Stomach (tissue), 4 donors: ENCODE data around the gene SRC.

ENCODE experiments used
- EP300 ChIP-seq: sonication (generic); formaldehyde crosslinking; IDR thresholded peaks from one replicate; pipeline ENCODE4 v1.6.1; 2017; ENCODE audit warnings: antibody characterized with exemption
- POLR2A ChIP-seq, 4 donors: fragments of 450-650 bp; IDR thresholded peaks; one replicate each; pipeline ENCODE4 v1.6.1; 2016; ENCODE audit warnings: antibody characterized with exemption in 4 of 4, control low read depth in 2 of 4, mild to moderate bottlenecking in 1 of 4, moderate library complexity in 1 of 4
- POLR2AphosphoS5 ChIP-seq, 3 donors: sonication (generic); formaldehyde crosslinking; IDR thresholded peaks; one replicate each; pipeline ENCODE4 v1.6.1; 2016; ENCODE audit warnings: antibody characterized with exemption in 3 of 3
- TF ChIP-seq, protein P1 (sequence below), 7 experiments: fragments of 450-650 bp in 4 of 7; fragments of 200-600 bp in 3 of 7; sonication (generic) in 3 of 7; IDR thresholded peaks; one replicate each; pipeline ENCODE4 v1.5.1; 2016 to 2019; ENCODE audit warnings: antibody characterized with exemption in 7 of 7, control low read depth in 2 of 7, mild to moderate bottlenecking in 1 of 7

DNA sequence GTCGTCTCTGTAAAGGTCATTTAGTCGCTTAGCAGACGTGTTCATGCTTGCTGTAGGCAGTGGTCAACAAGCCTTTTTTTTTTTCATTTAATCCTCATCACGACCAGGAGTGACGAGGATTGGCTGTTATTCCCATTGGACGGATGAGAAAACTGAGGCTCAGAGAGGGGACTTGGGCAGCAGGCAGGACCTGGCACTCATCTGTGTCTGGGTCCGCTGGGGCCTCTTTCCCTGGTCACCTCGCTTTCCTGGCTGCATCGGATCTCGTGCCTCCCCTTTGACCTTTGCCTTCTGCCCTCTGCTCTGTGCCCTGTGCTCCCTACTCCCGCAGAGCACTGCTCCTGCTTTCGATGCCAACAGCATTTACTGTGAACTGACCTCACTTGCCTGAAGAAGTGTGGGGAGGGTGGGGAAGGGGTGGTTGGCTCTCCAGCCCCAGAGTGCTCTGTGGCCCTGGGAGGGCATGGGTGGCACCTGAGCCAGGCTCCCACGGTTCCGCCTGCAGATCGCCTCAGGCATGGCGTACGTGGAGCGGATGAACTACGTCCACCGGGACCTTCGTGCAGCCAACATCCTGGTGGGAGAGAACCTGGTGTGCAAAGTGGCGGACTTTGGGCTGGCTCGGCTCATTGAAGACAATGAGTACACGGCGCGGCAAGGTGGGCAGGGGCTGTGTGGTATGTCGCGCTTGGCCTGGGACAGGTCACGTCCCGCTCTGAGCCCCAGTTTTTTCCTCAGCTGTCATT, 56.2 kb downstream of the SRC start:
- TF ChIP-seq POLR2A (IDR thresholded peaks at IDR 0.05) (no peak), EP300 (no peak), POLR2AphosphoS5 (IDR thresholded peaks at IDR 0.05) (no peak)
- TF ChIP-seq, protein P1, sequence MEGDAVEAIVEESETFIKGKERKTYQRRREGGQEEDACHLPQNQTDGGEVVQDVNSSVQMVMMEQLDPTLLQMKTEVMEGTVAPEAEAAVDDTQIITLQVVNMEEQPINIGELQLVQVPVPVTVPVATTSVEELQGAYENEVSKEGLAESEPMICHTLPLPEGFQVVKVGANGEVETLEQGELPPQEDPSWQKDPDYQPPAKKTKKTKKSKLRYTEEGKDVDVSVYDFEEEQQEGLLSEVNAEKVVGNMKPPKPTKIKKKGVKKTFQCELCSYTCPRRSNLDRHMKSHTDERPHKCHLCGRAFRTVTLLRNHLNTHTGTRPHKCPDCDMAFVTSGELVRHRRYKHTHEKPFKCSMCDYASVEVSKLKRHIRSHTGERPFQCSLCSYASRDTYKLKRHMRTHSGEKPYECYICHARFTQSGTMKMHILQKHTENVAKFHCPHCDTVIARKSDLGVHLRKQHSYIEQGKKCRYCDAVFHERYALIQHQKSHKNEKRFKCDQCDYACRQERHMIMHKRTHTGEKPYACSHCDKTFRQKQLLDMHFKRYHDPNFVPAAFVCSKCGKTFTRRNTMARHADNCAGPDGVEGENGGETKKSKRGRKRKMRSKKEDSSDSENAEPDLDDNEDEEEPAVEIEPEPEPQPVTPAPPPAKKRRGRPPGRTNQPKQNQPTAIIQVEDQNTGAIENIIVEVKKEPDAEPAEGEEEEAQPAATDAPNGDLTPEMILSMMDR (IDR thresholded peaks at IDR 0.05): no peak
